Vagina (tissue), 2 donors: Measurements from ENCODE around the gene PATJ.

Experiments used
- POLR2A ChIP-seq, 2 donors: fragments of 450-650 bp; IDR thresholded peaks; one replicate each; pipeline ENCODE4 v1.6.1; 2017; ENCODE audit warnings: antibody characterized with exemption in 2 of 2, mild to moderate bottlenecking in 2 of 2, moderate library complexity in 2 of 2
- POLR2AphosphoS5 ChIP-seq, 2 donors: sonication (generic); formaldehyde crosslinking; IDR thresholded peaks; one replicate each; pipeline ENCODE4 v1.9.0; 2017; ENCODE audit warnings: antibody characterized with exemption in 2 of 2, mild to moderate bottlenecking in 2 of 2, low read depth in 1 of 2; ENCODE audit not compliant: insufficient read depth in 1 of 2
- TF ChIP-seq, protein P1 (sequence below), 3 experiments: fragments of 450-650 bp in 2 of 3; fragments of 200-600 bp in 1 of 3; sonication (generic) in 1 of 3; IDR thresholded peaks; one replicate each; pipeline ENCODE4 v1.5.1; 2017 to 2019; ENCODE audit warnings: antibody characterized with exemption in 3 of 3, mild to moderate bottlenecking in 2 of 3, moderate library complexity in 2 of 3

DNA sequence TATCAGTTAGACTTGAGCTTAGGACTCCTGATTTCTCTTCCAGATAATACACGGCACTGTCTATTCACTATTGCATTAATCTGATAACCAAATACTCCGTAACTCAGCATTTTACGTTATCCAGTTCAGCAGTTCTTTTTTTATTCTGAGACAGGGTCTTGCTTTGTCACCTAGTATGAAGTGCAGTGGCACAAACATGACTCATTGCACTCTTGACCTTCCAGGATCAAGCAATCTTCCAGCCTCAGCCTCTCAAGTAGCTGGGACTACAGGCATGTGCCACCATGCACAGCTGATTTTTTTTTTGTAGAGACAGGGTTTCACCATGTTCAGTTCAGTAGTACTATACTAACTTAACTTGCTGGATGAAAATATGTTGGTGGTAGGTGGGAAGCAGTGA, 156.4 kb downstream of the PATJ start:
- TF ChIP-seq POLR2A (IDR thresholded peaks at IDR 0.05) = no peak
- TF ChIP-seq POLR2AphosphoS5 (IDR thresholded peaks at IDR 0.05; ENCODE audit: insufficient read depth in 1 of 2, low read depth in 1 of 2) = no peak
- TF ChIP-seq, protein P1, sequence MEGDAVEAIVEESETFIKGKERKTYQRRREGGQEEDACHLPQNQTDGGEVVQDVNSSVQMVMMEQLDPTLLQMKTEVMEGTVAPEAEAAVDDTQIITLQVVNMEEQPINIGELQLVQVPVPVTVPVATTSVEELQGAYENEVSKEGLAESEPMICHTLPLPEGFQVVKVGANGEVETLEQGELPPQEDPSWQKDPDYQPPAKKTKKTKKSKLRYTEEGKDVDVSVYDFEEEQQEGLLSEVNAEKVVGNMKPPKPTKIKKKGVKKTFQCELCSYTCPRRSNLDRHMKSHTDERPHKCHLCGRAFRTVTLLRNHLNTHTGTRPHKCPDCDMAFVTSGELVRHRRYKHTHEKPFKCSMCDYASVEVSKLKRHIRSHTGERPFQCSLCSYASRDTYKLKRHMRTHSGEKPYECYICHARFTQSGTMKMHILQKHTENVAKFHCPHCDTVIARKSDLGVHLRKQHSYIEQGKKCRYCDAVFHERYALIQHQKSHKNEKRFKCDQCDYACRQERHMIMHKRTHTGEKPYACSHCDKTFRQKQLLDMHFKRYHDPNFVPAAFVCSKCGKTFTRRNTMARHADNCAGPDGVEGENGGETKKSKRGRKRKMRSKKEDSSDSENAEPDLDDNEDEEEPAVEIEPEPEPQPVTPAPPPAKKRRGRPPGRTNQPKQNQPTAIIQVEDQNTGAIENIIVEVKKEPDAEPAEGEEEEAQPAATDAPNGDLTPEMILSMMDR (IDR thresholded peaks at IDR 0.05) = no peak
